T-cell (primary cell): ENCODE results near the gene ARHGEF38. TPM values are rescaled to one million over a fixed set of nuclear protein-coding genes. Genes with fewer than 3 reads are reported as not detected.
A peak's percentile ranks its signal among the peaks of the same experiment; 100 is the strongest.

Experiments
- ATAC-seq, 4 experiments: fragments of 200-7000 bp in 3 of 4; fragments of 150-1000 bp in 1 of 4; cut with Tn5 transposase; replicated peaks in 1 of 4; 1 replicate in 3 of 4; 2 replicates in 1 of 4; pipeline ENCODE4 v1.10.0; 2021; ENCODE audit warnings: moderate library complexity in 3 of 4, mild to moderate bottlenecking in 2 of 4, moderate number of reproducible peaks in 1 of 4
- CTCF ChIA-PET, 2 donors: fragments of 300-600 bp; sonication (Branson Sonifier 250); formaldehyde crosslinking; loops; one replicate each; lab custom pipeline; 2022; ENCODE audit warnings: antibody characterized with exemption in 2 of 2; lab: Charles Lee
- POLR2A ChIA-PET, 2 donors: fragments of 300-600 bp; sonication (Branson Sonifier 250); formaldehyde crosslinking; loops; one replicate each; lab custom pipeline; 2022; ENCODE audit warnings: antibody characterized with exemption in 2 of 2; lab: Charles Lee
- DNase-seq, 35 experiments: peaks; one replicate each; pipeline versions ENCODE4 v3.0.0 to v3.0.0-alpha.2; 2013 to 2023
- H3K27ac ChIP-seq: one replicate; pipeline ENCODE4 v1.5.1; 2013; ENCODE audit warnings: low read length
- H3K27me3 ChIP-seq, 2 experiments: replicated peaks in 1 of 2; 1 replicate in 1 of 2; 2 replicates in 1 of 2; pipeline versions ENCODE4 v1.6.1 to v1.7.0; 2013; ENCODE audit warnings: low read length in 1 of 2, mixed read lengths in 1 of 2; ENCODE audit not compliant: control insufficient read depth in 2 of 2, insufficient read depth in 2 of 2; ENCODE audit errors: extremely low read depth in 1 of 2
- H3K36me3 ChIP-seq, 2 donors: 1 replicate in 1 of 2; 2 replicates in 1 of 2; pipeline versions ENCODE4 v1.6.1 to v1.7.0; 2013; ENCODE audit warnings: low read length in 1 of 2; ENCODE audit not compliant: control insufficient read depth in 2 of 2, insufficient read depth in 1 of 2; ENCODE audit errors: extremely low read depth in 1 of 2
- H3K4me1 ChIP-seq, 2 experiments: 1 replicate in 1 of 2; 2 replicates in 1 of 2; pipeline versions ENCODE4 v1.6.1 to v1.7.0; 2013; ENCODE audit warnings: low read length in 2 of 2, mixed read lengths in 1 of 2; ENCODE audit not compliant: insufficient read depth in 2 of 2, control insufficient read depth in 1 of 2; ENCODE audit errors: extremely low read depth in 1 of 2
- H3K4me3 ChIP-seq, 2 donors: 1 replicate in 1 of 2; 2 replicates in 1 of 2; pipeline versions ENCODE4 v1.5.1 to v1.7.0; 2013; ENCODE audit warnings: mild to moderate bottlenecking in 2 of 2, low read length in 1 of 2, moderate library complexity in 1 of 2; ENCODE audit not compliant: control insufficient read depth in 1 of 2; ENCODE audit errors: extremely low read depth in 1 of 2
- H3K9me3 ChIP-seq: 2 replicates; pipeline ENCODE4 v1.7.0; 2013
- H3K27ac Mint-ChIP-seq, 2 donors: one replicate each; pipeline ENCODE4 v1.8.0; 2020 to 2021; ENCODE audit warnings: mild to moderate bottlenecking in 2 of 2, mixed read lengths in 2 of 2
- H3K27me3 Mint-ChIP-seq, 2 donors: one replicate each; pipeline ENCODE4 v1.8.0; 2021 to 2022; ENCODE audit warnings: mixed read lengths in 2 of 2
- H3K36me3 Mint-ChIP-seq: one replicate; pipeline ENCODE4 v1.8.0; 2021; ENCODE audit warnings: mixed read lengths
- H3K4me1 Mint-ChIP-seq, 3 donors: one replicate each; pipeline ENCODE4 v1.8.0; 2020 to 2022; ENCODE audit warnings: mixed read lengths in 3 of 3, mild to moderate bottlenecking in 1 of 3
- H3K4me3 Mint-ChIP-seq, 3 donors: one replicate each; pipeline ENCODE4 v1.8.0; 2020 to 2022; ENCODE audit warnings: mild to moderate bottlenecking in 3 of 3, mixed read lengths in 3 of 3, moderate library complexity in 3 of 3
- H3K9me3 Mint-ChIP-seq, 3 donors: one replicate each; pipeline ENCODE4 v1.8.0; 2020 to 2022; ENCODE audit warnings: mixed read lengths in 3 of 3
- WGBS: methylation state at CpG from one replicate; pipeline ENCODE4 v1.1.5; 2013; ENCODE audit warnings: missing lambda C conversion rate; ENCODE audit not compliant: insufficient coverage; 5-methylcytosine and 5-hydroxymethylcytosine counted together
- total RNA-seq, 35 experiments: library from RNA in 6 of 35; stranded (reverse) in 6 of 35; fragments of 120-200 nt in 1 of 35; gene quantifications; one replicate each; pipeline versions ENCODE4 v1.2.1 to v1.2.4 and lab custom pipeline; 2013 to 2026

ARHGEF38 gene
- total RNA-seq, 5 donors from 2014 or later (not counting 1 experiment from before 2014, with no cell fraction given) = not detected

- Mint-ChIP-seq H3K4me1 (no peaks in the 10 kb centered on the region), H3K4me3 (no peak overlapping the region), H3K36me3 (no peaks in the 10 kb centered on the region), H3K27ac (no peak overlapping the region), H3K9me3 (no peaks in the 10 kb centered on the region), H3K27me3 (peaks cover 8 to 11% of the 10 kb centered on the region in 2 donors)
- ChIA-PET CTCF (no interaction called here), POLR2A (interaction anchor here in 1 of 2 donors (0.6 kb wide), 1 partner anchor 697 kb away, joined by 7 read pairs; no protein-coding TSS in a partner anchor)
- 73% methylated on average over 3 of the region's 8 CpGs for WGBS
- no peaks in the 10 kb centered on the region for H3K27me3 ChIP-seq
- H3K36me3 ChIP-seq = no peaks in the 10 kb centered on the region
- H3K27ac ChIP-seq = no peak overlapping the region
- ATAC-seq (no peak), DNase-seq (no peak)
- H3K4me1 ChIP-seq = no peaks in the 10 kb centered on the region
- no peaks in the 10 kb centered on the region for H3K9me3 ChIP-seq
- H3K4me3 ChIP-seq = no peak overlapping the region
These were observed 79.5 kb downstream of the ARHGEF38 start for GRCh38 chr4:105631818-105632400.

GRCh38 chr4:105632599-105632998, 80.2 kb downstream of the ARHGEF38 start:
- no peak overlapping the region for H3K27ac Mint-ChIP-seq
- Histone ChIP-seq H3K36me3 (no peaks in the 10 kb centered on the region), H3K4me3 (no peak overlapping the region), H3K9me3 (no peaks in the 10 kb centered on the region), H3K27ac (no peak overlapping the region), H3K4me1 (no peaks in the 10 kb centered on the region), H3K27me3 (no peaks in the 10 kb centered on the region)
- DNase-seq (no peak), ATAC-seq (no peak)
- WGBS = no CpG with 5 or more reads among the region's 3 CpGs
- ChIA-PET CTCF (no interaction called here), POLR2A (interaction anchor here in 1 of 2 donors (0.6 kb wide), 1 partner anchor 696 kb away, joined by 7 read pairs; no protein-coding TSS in a partner anchor)
- H3K27me3 Mint-ChIP-seq = peaks cover 8 to 10% of the 10 kb centered on the region in 2 donors
- H3K4me1 Mint-ChIP-seq = peaks cover 2 to 4% (median 2%) of the 10 kb centered on the region in 3 donors
- no peaks in the 10 kb centered on the region for H3K9me3 Mint-ChIP-seq
- no peak overlapping the region for H3K4me3 Mint-ChIP-seq
- H3K36me3 Mint-ChIP-seq = no peaks in the 10 kb centered on the region

GRCh38 chr4:105633241-105633640, 80.8 kb downstream of the ARHGEF38 start:
- Mint-ChIP-seq H3K27me3 (peaks cover 6 to 8% of the 10 kb centered on the region in 2 donors), H3K4me1 (peaks cover 2 to 6% (median 2%) of the 10 kb centered on the region in 3 donors), H3K4me3 (no peak overlapping the region), H3K27ac (no peak overlapping the region), H3K36me3 (no peaks in the 10 kb centered on the region), H3K9me3 (no peaks in the 10 kb centered on the region)
- ChIA-PET CTCF (no interaction called here), POLR2A (interaction anchor here in 1 of 2 donors (0.5 kb wide), 1 partner anchor 1372 kb away, joined by 3 read pairs; no protein-coding TSS in a partner anchor)
- Histone ChIP-seq H3K27me3 (no peaks in the 10 kb centered on the region), H3K27ac (no peak overlapping the region), H3K4me1 (no peaks in the 10 kb centered on the region), H3K4me3 (no peak overlapping the region), H3K36me3 (no peaks in the 10 kb centered on the region), H3K9me3 (no peaks in the 10 kb centered on the region)
- DNase-seq (no peak), ATAC-seq (no peak)
- WGBS = no CpG with 5 or more reads among the region's 3 CpGs

GRCh38 chr4:105634402-105635080, 82.1 kb downstream of the ARHGEF38 start:
- H3K27ac Mint-ChIP-seq = no peak overlapping the region
- DNase-seq (no peak), ATAC-seq (no peak)
- H3K4me3 Mint-ChIP-seq = no peak overlapping the region
- no peaks in the 10 kb centered on the region for H3K36me3 ChIP-seq
- H3K4me1 Mint-ChIP-seq = peaks cover 2 to 6% (median 2%) of the 10 kb centered on the region in 3 donors
- no peak overlapping the region for H3K27ac ChIP-seq
- no peak overlapping the region for H3K4me3 ChIP-seq
- H3K4me1 ChIP-seq = no peaks in the 10 kb centered on the region
- H3K36me3 Mint-ChIP-seq = no peaks in the 10 kb centered on the region
- peaks cover 2 to 3% of the 10 kb centered on the region in 2 donors for H3K27me3 Mint-ChIP-seq
- H3K9me3 Mint-ChIP-seq = no peaks in the 10 kb centered on the region
- ChIA-PET POLR2A (no interaction called here), CTCF (no interaction called here)
- WGBS = no CpG with 5 or more reads among the region's 1 CpG
- H3K9me3 ChIP-seq = no peaks in the 10 kb centered on the region
- H3K27me3 ChIP-seq = no peaks in the 10 kb centered on the region

GRCh38 chr4:105637408-105638176, 85.2 kb downstream of the ARHGEF38 start:
- no peak overlapping the region for H3K4me3 ChIP-seq
- WGBS = 17% methylated on average over 1 of the region's 4 CpGs
- H3K9me3 ChIP-seq = no peaks in the 10 kb centered on the region
- peaks cover 3 to 10% of the 10 kb centered on the region in 2 donors for H3K27me3 Mint-ChIP-seq
- DNase-seq (peak in 13 of 35 experiments; percentile 0 to 21 (median 6)), ATAC-seq (peak in 1 of 4 experiments; percentile 38)
- no peaks in the 10 kb centered on the region for H3K27me3 ChIP-seq
- H3K36me3 ChIP-seq = no peaks in the 10 kb centered on the region
- no peaks in the 10 kb centered on the region for H3K9me3 Mint-ChIP-seq
- POLR2A ChIA-PET = interaction anchor here in 1 of 2 donors (0.7 kb wide), 1 partner anchor 10 kb away, joined by 3 read pairs; no protein-coding TSS in a partner anchor
- no peaks in the 10 kb centered on the region for H3K36me3 Mint-ChIP-seq
- H3K27ac ChIP-seq = no peak overlapping the region
- peaks cover 2 to 6% (median 2%) of the 10 kb centered on the region in 3 donors for H3K4me1 Mint-ChIP-seq
- H3K4me3 Mint-ChIP-seq = no peak overlapping the region
- no peak overlapping the region for H3K27ac Mint-ChIP-seq
- no peaks in the 10 kb centered on the region for H3K4me1 ChIP-seq
- CTCF ChIA-PET = no interaction called here

GRCh38 chr4:105641845-105642244, 89.4 kb downstream of the ARHGEF38 start:
- H3K9me3 ChIP-seq = no peaks in the 10 kb centered on the region
- no peak overlapping the region for H3K27ac ChIP-seq
- DNase-seq = no peak
- POLR2A ChIA-PET = no interaction called here
- H3K4me3 ChIP-seq = no peak overlapping the region
- H3K27ac Mint-ChIP-seq = no peak overlapping the region
- H3K4me1 Mint-ChIP-seq = peaks cover 2 to 6% (median 2%) of the 10 kb centered on the region in 3 donors
- CTCF ChIA-PET = no interaction called here
- no peak for ATAC-seq
- H3K27me3 Mint-ChIP-seq = peaks cover 3 to 13% of the 10 kb centered on the region in 2 donors
- H3K36me3 Mint-ChIP-seq = no peaks in the 10 kb centered on the region
- 78% methylated on average over 1 of the region's 4 CpGs for WGBS
- H3K4me1 ChIP-seq = no peaks in the 10 kb centered on the region
- no peaks in the 10 kb centered on the region for H3K9me3 Mint-ChIP-seq
- no peaks in the 10 kb centered on the region for H3K36me3 ChIP-seq
- H3K27me3 ChIP-seq = no peaks in the 10 kb centered on the region
- no peak overlapping the region for H3K4me3 Mint-ChIP-seq
